OCI-LY1 (cell line): ENCODE measurements around the gene GPR6.

Source experiments
- CTCF ChIP-seq: fragments of 200-600 bp; sonication (generic), shearing (Covaris generic); IDR thresholded peaks from 2 replicates; pipeline ENCODE4 v1.5.1; 2017; ENCODE audit warnings: mild to moderate bottlenecking, antibody characterized with exemption, low read length, moderate library complexity, mixed read lengths
- EZH2 ChIP-seq: fragments of 200-600 bp; sonication (generic), shearing (Covaris generic); IDR thresholded peaks from 2 replicates; pipeline ENCODE4 v1.8.0; 2017; ENCODE audit warnings: borderline replicate concordance, mixed run types, mild to moderate bottlenecking, antibody characterized with exemption, low read length, moderate library complexity, mixed read lengths

- TF ChIP-seq CTCF (no peak), EZH2 (no peak)
These were observed 13.3 kb downstream of the GPR6 start for GRCh38 chr6:109991201-109992101.
